ENCODE measurements around the gene LAGE3.

LAGE3 gene

DNA sequence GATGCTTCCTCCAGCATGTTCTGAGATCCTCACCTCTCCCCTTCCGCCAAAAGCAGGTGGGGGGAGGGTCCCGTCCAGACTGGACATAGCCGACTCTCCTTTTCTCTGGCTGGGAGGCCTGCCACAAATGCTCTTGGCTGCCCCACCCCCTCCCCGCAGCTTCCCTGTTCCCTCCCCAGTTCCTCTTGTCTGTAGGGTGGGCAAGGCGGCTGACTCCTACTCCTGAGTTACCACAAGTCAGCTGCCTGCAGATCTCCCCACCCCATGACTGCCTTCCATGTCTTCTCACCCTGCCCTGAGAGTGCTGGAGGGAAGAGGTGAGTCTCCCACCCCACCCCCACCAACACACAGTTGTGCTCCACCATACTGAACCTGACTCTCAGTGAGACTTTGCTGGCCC is 47.7 kb downstream of the LAGE3 start:
- no peak for DNase-seq

GRCh38 chrX:154430916-154431315 is 48.2 kb downstream of the LAGE3 start:
- DNase-seq = no peak

DNA sequence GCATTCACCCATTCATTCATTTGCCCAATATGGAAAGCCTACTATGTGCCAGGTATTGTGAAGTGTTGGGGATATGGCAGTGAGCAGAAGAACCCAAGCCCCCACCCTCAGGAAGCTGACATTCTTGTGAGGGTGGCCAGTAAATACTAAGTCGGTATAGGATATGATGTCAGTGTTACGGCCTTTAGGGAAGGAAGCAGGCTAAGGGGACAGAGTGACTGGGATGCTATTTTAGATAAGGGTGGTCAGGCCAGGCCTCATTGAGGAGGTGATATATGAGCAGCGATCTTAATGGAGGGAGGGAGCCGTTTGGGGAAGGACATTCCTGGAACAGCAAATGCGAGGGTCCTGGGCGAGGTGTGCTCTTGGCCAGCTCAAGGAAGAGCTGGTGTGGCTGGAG is 48.6 kb downstream of the LAGE3 start:
- no peak for DNase-seq

- DNase-seq = no peak
Observed at GRCh38 chrX:154429711-154430110, 49.4 kb downstream of the LAGE3 start.

DNA sequence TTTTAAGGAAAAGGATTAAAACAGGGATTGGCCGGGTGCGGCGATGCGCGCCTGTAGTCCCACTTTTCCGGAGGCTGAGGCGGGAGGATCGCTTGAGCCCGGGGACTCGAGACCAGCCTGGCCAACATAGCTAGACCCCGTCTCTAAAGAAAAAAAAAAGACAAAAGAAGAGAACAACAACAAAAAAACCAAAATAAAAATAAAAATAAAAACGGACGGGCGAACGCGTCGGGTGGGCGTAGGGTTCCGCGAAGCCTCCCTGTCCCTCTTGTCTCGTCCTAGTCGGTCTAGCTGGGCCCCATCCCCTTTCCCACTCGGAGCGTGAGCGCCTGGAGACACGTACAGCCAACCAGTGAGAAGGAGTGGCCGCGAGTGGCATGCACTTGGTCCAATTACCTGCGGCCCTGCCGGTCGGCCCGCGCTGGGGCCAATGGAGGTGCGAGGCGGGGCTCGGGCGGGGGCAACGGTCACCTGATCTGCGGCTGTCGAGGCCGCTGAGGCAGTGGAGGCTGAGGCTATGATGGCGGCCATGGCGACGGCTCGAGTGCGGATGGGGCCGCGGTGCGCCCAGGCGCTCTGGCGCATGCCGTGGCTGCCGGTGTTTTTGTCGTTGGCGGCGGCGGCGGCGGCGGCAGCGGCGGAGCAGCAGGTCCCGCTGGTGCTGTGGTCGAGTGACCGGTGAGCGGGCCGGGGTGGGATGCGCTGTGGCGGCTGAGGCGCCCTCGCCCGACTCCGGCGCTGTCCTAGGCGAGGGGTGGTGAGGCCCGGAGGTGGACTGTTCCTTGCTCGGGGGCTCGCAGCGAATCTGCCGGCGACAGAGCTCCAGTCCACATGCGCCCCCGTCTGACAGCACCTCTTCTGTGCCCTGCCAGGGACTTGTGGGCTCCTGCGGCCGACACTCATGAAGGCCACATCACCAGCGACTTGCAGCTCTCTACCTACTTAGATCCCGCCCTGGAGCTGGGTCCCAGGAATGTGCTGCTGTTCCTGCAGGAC is 50.6 kb downstream of the LAGE3 start, which contains the start of gene ATP6AP1:
TSS of gene ATP6AP1 (plus strand) at position 502 of the 996 bp plus-strand sequence. CDS start at position 518, 16 bp downstream.
- peak; percentile 92 for DNase-seq
